HAP-1 (cell line): Measurements from ENCODE around the gene NTNG2.

Experiments used
- DNase-seq, 2 experiments: peaks; one replicate each; pipeline ENCODE4 v3.0.0-alpha.2; 2016 to 2020; ENCODE audit warnings: low spot score in 2 of 2
- H3K27me3 ChIP-seq: fragments of 250-450 bp; sonication (Bioruptor Pico); 2 replicates; pipeline ENCODE4 v1.5.1; 2020; ENCODE audit warnings: low read depth, mild to moderate bottlenecking, moderate library complexity
- H3K36me3 ChIP-seq: fragments of 250-450 bp; sonication (Bioruptor Pico); replicated peaks from 2 replicates; pipeline ENCODE4 v1.5.1; 2020; ENCODE audit warnings: mild to moderate bottlenecking
- H3K4me1 ChIP-seq: fragments of 250-450 bp; sonication (Bioruptor Pico); 2 replicates; pipeline ENCODE4 v1.5.1; 2020; ENCODE audit warnings: mild to moderate bottlenecking
- H3K4me3 ChIP-seq: fragments of 250-450 bp; sonication (Bioruptor Pico); 2 replicates; pipeline ENCODE4 v1.5.1; 2020; ENCODE audit warnings: mild to moderate bottlenecking, moderate library complexity
- H3K9me3 ChIP-seq: fragments of 250-450 bp; sonication (Bioruptor Pico); 2 replicates; pipeline ENCODE4 v1.5.1; 2020; ENCODE audit warnings: mild to moderate bottlenecking, moderate library complexity
- in situ Hi-C: fragments of 300-500 bp; cut with MboI; formaldehyde crosslinking; loops from 3 replicates; pipeline ENCODE4 v1.14.3; 2020; ENCODE audit warnings: low sequenced_read_pairs, inconsistent platforms, mixed read lengths

The NTNG2 gene

GRCh38 chr9:132168851-132169250 lies 7.0 kb downstream of the NTNG2 start:
- H3K27me3 ChIP-seq: peaks cover 1% of the 10 kb centered on the region; the same call in 1 of the 2 replicates
- H3K36me3 ChIP-seq: no peaks in the 10 kb centered on the region
- no peak for DNase-seq
- no peak overlapping the region for H3K4me3 ChIP-seq
- in situ Hi-C loops: no loop called here
- no peaks in the 10 kb centered on the region for H3K4me1 ChIP-seq
- H3K9me3 ChIP-seq: no peaks in the 10 kb centered on the region

GRCh38 chr9:132169672-132170392 lies 8.0 kb downstream of the NTNG2 start:
- no peaks in the 10 kb centered on the region for H3K36me3 ChIP-seq
- H3K9me3 ChIP-seq: no peaks in the 10 kb centered on the region
- in situ Hi-C loops: no loop called here
- H3K4me3 ChIP-seq: no peak overlapping the region
- peak; percentile 67 to 83 for DNase-seq
- no peaks in the 10 kb centered on the region; the same call in 1 of the 2 replicates for H3K27me3 ChIP-seq
- H3K4me1 ChIP-seq: no peaks in the 10 kb centered on the region

DNA sequence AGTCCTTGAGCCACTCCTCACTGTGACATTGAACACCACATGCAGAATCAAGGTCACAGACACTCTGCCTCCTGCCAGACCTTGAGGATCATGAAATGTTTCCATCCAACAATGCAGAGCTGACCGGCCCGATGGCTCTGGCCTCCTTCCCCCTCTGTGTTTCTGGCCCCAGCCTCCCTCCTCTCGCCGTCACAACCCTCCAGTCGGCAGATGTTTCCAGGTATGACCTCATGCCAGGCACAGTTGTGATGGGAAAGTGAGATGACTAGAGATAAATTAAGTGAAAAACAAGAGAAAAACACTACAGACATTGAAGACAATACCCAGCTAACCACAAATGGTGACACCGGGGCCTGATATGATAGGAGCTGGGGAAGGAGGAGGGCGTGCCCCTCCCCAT lies 9.8 kb downstream of the NTNG2 start:
- no peak overlapping the region for H3K4me3 ChIP-seq
- H3K4me1 ChIP-seq: no peaks in the 10 kb centered on the region
- in situ Hi-C loops: no loop called here
- DNase-seq: no peak
- no peaks in the 10 kb centered on the region for H3K27me3 ChIP-seq
- no peaks in the 10 kb centered on the region for H3K36me3 ChIP-seq
- no peaks in the 10 kb centered on the region for H3K9me3 ChIP-seq

- Histone ChIP-seq H3K36me3 (no peaks in the 10 kb centered on the region), H3K27me3 (no peaks in the 10 kb centered on the region), H3K4me3 (no peak overlapping the region), H3K4me1 (no peaks in the 10 kb centered on the region), H3K9me3 (no peaks in the 10 kb centered on the region)
- in situ Hi-C loops: no loop called here
- DNase-seq: no peak
Measured at GRCh38 chr9:132172185-132172584, 10.3 kb downstream of the NTNG2 start.

DNA sequence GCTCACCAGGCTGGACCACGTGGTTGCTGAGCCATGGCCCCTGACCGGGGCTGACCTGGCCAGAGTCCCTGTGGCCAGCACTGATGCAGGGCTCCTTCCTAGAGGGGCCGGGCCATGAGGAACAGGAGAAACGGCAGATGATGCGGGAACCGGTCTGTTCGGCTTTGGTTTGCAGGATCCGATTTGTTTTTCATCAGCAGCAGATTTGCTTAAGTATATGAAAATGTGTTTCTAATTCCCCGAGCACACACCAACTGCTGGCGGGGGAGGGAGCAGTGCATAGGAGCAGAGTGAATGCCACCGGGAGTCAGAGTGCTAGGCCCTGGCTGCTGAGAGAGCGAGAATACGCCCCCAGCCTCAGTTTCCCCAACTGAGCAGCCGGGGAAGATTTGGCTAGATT lies 13.6 kb downstream of the NTNG2 start:
- no peak for DNase-seq
- H3K36me3 ChIP-seq: no peaks in the 10 kb centered on the region
- no peaks in the 10 kb centered on the region for H3K27me3 ChIP-seq
- no peaks in the 10 kb centered on the region for H3K4me1 ChIP-seq
- in situ Hi-C loops: no loop called here
- H3K4me3 ChIP-seq: no peak overlapping the region
- H3K9me3 ChIP-seq: no peaks in the 10 kb centered on the region

- H3K27me3 ChIP-seq: no peaks in the 10 kb centered on the region
- in situ Hi-C loops: no loop called here
- DNase-seq: no peak
- no peaks in the 10 kb centered on the region for H3K4me1 ChIP-seq
- no peaks in the 10 kb centered on the region for H3K9me3 ChIP-seq
- no peaks in the 10 kb centered on the region for H3K36me3 ChIP-seq
- no peak overlapping the region for H3K4me3 ChIP-seq
Measured at GRCh38 chr9:132176338-132176737, 14.5 kb downstream of the NTNG2 start.

DNA sequence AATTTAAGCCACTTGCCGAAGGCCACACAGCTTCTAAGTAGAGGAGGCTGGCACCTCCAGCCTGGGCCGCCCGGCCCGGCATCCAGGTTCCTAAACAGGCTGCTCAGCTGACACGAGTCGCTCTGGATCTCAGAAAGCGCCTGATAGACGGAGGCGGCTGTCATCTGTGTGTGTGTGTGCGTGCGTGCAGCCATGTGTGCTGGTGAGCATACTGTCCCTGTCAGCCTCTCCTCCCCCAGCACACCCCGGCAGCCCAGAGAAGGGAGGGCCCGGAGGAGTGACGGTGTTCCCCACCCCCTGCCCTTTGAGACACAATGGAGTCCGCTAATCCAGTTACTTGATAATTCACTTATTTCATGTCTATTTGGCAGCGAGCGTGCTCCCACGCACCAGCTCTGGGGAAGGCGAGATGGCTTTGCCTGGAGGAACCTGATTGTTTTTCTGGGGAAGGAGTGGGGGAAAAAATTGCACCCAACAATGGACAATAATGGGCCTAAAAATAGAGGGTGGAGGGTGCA lies 20.0 kb downstream of the NTNG2 start:
- Histone ChIP-seq H3K36me3 (no peaks in the 10 kb centered on the region), H3K27me3 (no peaks in the 10 kb centered on the region), H3K4me1 (peaks cover 11% of the 10 kb centered on the region), H3K4me3 (no peak overlapping the region), H3K9me3 (no peaks in the 10 kb centered on the region)
- in situ Hi-C loops: no loop called here
- DNase-seq: peak; percentile 82 to 86

GRCh38 chr9:132182314-132183091 lies 20.6 kb downstream of the NTNG2 start:
- no peaks in the 10 kb centered on the region for H3K27me3 ChIP-seq
- H3K4me1 ChIP-seq: peaks cover 11% of the 10 kb centered on the region
- no peaks in the 10 kb centered on the region for H3K36me3 ChIP-seq
- in situ Hi-C loops: no loop called here
- peak; percentile 24 to 49 for DNase-seq
- no peaks in the 10 kb centered on the region for H3K9me3 ChIP-seq
- H3K4me3 ChIP-seq: no peak overlapping the region

GRCh38 chr9:132183134-132183533 lies 21.3 kb downstream of the NTNG2 start:
- in situ Hi-C loops: no loop called here
- H3K36me3 ChIP-seq: no peaks in the 10 kb centered on the region
- H3K4me1 ChIP-seq: peaks cover 11% of the 10 kb centered on the region
- H3K4me3 ChIP-seq: no peak overlapping the region
- H3K9me3 ChIP-seq: no peaks in the 10 kb centered on the region
- no peak for DNase-seq
- H3K27me3 ChIP-seq: no peaks in the 10 kb centered on the region

DNA sequence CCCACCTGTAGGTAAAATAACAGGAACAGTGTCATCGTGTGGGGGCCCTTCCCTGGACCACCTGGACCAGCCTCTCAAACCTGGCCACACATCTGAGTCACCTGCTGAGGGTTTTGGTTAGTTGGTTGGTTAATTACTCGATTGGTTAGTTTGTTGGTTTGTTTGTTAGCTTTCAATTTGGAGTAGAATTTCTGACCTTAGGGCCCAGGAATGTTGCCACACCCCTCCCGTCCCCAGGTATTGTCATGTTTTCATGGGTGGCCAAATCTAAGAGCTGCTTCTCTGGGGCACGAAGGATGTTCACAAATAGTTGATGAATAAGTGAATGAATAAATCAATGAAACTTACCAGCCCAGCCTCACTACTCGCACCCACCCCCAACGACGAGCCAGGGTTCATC lies 21.9 kb downstream of the NTNG2 start:
- peaks cover 11% of the 10 kb centered on the region for H3K4me1 ChIP-seq
- in situ Hi-C loops: no loop called here

DNA sequence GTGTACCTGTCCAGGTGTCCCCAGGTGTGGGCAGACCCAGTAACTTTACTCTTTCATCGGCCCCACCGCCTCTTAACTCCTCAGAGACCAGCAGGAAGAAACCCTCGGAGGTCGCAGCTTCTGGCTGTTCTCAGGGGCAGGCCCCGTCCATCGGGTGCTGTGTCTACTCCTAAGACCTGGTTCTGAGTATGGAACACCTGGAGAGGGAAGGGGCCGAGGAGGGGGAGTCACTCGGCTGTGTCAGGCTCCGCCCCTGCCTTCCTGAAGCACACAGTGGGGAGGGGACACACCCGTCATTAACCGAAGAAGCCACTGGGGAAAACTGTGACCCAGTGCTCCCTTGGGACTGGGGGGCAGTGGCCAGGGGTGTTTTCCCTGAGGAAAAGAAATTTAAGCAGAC lies 22.3 kb downstream of the NTNG2 start:
- Histone ChIP-seq H3K36me3 (no peaks in the 10 kb centered on the region), H3K27me3 (no peaks in the 10 kb centered on the region), H3K9me3 (no peaks in the 10 kb centered on the region), H3K4me1 (peaks cover 11% of the 10 kb centered on the region), H3K4me3 (no peak overlapping the region)
- in situ Hi-C loops: no loop called here
- no peak for DNase-seq

More for the DNA sequence above, 21.9 kb downstream of the NTNG2 start:
- no peaks in the 10 kb centered on the region for H3K9me3 ChIP-seq
- no peaks in the 10 kb centered on the region for H3K36me3 ChIP-seq
- no peaks in the 10 kb centered on the region for H3K27me3 ChIP-seq
- no peak for DNase-seq
- no peak overlapping the region for H3K4me3 ChIP-seq

DNA sequence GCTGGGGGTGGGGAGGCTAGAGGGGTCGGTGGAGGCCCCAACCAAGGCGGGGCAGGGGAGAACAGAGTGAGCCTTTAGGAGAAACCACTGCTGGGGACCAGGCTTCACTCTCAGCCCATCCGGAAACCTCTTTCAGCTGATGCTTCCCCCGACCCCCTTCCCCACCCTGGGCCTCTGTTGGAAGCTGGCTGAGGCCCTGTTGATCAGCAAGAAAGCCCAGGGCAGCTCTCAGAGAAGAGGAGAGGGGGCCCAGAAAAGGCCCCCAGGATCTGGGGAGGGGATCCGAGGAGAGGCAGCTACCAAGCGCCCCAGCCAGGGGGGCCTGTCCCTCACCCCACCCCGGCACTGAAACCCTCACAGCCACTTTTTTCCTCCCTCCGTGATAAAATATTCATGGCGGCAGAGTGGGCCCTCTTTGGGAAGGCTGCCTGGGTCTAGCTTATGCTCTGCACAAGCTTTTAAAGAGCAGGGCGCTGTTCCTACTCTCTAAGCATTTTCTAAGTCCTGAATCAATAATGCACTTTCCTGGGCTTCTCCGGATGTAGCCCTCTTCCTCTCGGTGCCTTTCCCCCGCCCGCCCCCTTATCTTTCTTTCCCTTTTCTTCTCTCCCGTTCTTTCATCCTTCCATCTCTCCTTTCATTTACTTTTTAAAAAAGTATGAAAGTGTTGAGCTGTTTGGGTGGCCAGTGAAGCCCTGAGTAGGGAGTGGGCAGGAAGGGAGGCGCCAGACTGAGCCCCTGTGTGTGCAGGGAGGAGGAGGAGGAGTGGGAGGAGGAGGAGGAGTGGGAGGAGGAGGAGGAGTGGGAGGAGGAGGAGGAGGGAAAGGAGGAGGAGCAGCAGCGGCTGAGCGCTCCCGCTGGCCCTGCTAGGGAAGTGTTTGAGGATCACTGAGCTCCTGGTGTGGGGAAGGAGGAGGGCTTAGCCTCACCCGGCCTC lies 23.5 kb downstream of the NTNG2 start:
- Histone ChIP-seq H3K36me3 (no peaks in the 10 kb centered on the region), H3K9me3 (no peaks in the 10 kb centered on the region), H3K27me3 (no peaks in the 10 kb centered on the region), H3K4me3 (no peak overlapping the region), H3K4me1 (peaks cover 11% of the 10 kb centered on the region)
- in situ Hi-C loops: no loop called here
- peak in 1 of 2 experiments; percentile 29 for DNase-seq

GRCh38 chr9:132187121-132187620 lies 25.3 kb downstream of the NTNG2 start:
- Histone ChIP-seq H3K27me3 (no peaks in the 10 kb centered on the region), H3K9me3 (no peaks in the 10 kb centered on the region), H3K4me1 (peaks cover 5% of the 10 kb centered on the region), H3K36me3 (no peaks in the 10 kb centered on the region), H3K4me3 (no peak overlapping the region)
- no peak for DNase-seq
- in situ Hi-C loops: no loop called here
